ENCODE measurements around the gene KDM5C.

DNA sequence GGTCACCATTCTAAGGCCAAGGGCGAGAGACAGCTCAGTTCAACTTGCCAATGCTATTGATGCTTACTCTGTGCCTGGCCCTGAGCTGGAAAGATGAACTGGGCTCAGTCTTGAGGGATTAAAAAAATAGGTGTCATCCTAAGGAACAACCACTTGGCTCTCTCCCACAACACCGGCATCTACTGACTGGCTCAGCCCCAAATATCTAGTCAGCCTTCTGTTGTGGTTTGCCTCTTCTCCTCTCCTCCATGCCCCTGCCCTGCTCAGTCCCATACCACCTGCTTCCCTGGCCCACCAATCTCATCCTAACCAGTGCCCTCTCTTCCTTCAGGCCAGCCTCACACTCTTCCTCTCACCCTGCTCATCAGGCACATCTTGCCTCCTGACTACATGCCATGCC is 29.6 kb downstream of the KDM5C start:
- TF ChIP-seq POLR2AphosphoS5 (IDR thresholded peaks at IDR 0.05), result no peak
- TF ChIP-seq, protein P1, sequence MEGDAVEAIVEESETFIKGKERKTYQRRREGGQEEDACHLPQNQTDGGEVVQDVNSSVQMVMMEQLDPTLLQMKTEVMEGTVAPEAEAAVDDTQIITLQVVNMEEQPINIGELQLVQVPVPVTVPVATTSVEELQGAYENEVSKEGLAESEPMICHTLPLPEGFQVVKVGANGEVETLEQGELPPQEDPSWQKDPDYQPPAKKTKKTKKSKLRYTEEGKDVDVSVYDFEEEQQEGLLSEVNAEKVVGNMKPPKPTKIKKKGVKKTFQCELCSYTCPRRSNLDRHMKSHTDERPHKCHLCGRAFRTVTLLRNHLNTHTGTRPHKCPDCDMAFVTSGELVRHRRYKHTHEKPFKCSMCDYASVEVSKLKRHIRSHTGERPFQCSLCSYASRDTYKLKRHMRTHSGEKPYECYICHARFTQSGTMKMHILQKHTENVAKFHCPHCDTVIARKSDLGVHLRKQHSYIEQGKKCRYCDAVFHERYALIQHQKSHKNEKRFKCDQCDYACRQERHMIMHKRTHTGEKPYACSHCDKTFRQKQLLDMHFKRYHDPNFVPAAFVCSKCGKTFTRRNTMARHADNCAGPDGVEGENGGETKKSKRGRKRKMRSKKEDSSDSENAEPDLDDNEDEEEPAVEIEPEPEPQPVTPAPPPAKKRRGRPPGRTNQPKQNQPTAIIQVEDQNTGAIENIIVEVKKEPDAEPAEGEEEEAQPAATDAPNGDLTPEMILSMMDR (IDR thresholded peaks at IDR 0.05), result no peak
- no peak for TF ChIP-seq POLR2A (IDR thresholded peaks at IDR 0.05)

All from breast epithelium (tissue), 3 donors.